Inflammatory macrophage treated with lipopolysaccharide for 1 hour (primary cell): ENCODE results near the gene MYRFL.
"Not testable (repeated sequence)": the region's sequence is repeated elsewhere in the genome, so short reads cannot be mapped to it uniquely, and the experiment has no call there.

ENCODE experiments used
- DNase-seq, 2 donors: peaks; one replicate each; pipeline ENCODE4 v3.0.0-alpha.2; 2020 to 2022

Gene MYRFL

DNA sequence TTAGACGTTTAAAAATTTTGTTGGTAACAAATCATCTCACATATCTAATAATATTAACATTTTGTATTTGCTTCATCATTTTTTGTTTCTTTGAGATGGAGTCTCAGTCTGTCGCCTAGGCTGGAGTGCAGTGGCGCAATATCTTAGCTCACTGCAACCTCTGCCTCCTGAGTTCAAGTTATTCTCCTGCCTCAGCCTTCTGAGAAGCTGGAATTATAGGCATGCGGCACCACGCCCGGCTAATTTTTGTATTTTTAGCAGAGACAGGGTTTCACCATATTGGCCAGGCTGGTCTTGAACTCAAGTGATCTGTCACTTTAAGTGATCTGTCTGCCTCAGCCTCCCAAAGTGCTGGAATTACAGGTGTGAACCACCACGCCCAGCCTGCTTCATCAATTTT, 169.1 kb downstream of the MYRFL start:
- not testable (repeated sequence) for DNase-seq

DNA sequence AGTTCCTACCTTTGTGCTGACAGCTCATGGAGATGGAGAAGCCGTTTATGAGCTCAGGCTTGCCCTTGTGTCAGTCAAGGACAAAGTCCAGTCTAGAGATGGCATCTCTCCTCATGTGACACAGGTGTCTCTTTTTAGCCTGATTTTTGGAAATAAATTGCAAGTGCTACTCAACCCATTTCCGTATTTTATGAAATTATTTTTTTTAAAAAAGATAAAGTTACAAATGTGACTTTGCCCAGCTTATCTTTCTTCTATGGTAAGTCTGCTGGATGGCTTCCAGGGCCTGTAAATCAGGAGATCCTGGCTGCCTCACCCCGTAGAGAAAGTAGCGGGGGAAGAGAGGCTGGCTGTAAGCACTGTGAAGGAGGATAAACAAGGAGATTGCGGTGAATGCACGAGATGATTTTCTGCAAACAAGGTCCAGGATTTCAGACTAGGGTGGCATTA, 169.7 kb downstream of the MYRFL start:
- no peak for DNase-seq

GRCh38 chr12:69996241-69996640, 171.2 kb downstream of the MYRFL start:
- no peak for DNase-seq

GRCh38 chr12:69996722-69997121, 171.7 kb downstream of the MYRFL start:
- DNase-seq, result no peak

DNA sequence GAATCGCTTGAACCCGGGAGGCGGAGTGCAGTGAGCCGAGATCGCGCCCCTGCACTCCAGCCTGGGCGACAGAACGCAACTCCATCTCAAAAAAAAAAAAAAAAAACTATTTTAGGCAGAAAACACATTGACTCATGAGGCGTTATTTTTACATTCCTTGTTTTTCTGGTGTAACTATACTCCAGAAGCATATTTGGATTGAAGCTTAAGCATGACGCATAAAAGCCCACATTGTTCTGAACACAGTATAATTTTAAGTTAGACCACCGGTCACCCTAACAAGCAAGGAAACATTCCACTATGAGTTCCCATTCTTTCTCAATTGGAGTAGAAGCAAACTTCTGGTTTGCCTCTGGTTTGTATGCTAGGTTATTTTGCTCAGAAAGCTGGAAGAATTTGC, 173.0 kb downstream of the MYRFL start:
- no peak for DNase-seq

DNA sequence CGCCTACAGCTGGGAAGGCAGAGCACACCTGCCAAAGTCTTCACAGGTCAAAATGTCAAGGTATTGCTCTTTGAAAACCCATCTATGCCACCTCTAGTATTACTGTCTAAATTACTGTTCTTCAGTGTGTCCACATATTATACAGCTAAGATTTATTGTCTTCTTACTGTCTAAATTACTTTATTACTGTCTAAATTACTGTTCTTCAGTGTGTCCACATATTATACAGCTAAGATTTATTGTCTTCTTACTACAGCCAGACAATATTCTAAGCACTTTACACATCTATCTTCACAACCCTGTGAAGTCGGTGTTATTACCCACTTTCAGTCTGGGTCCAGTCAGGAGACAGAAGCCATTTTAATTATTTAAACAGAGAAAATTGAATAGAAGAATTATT, 173.9 kb downstream of the MYRFL start:
- DNase-seq, result no peak

DNA sequence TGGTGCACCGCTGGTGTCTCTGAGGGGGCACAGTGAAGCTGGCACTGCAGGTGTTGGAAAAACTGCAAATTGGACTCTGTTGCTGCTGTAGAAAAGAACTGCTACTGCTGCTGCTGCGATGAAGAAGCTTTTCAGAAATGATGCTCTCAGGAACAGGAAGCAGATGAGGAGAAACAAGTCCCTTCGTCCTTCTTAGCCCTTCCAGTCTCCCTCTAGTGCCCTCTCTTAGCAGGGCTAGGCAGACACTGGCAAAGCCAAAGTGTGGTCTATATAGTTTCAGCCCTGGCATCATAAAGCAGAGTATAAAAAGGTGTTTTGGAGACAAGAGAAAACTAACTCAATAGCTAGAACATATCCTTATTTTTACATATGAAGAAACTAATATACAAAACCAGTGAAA, 174.5 kb downstream of the MYRFL start:
- no peak for DNase-seq

GRCh38 chr12:70002097-70002911, 177.3 kb downstream of the MYRFL start:
- DNase-seq, result no peak

DNA sequence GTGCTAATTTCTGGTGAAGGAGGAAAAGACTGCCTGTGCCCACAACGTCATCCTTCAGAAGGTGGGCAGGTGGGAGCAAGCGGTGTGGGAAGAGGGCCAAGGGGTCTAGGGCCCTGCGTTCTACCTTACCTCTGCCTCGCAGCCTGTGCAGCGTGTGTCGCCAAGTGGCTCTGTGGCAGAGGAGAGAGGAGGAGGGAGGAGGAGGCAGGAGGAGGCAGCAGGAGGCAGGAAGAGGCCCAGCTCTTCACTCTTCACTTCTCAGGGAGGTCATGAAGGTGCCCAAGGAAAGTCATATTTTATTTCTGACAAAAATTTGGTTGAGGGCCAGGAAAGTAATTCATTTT, 177.9 kb downstream of the MYRFL start:
- DNase-seq, result no peak

DNA sequence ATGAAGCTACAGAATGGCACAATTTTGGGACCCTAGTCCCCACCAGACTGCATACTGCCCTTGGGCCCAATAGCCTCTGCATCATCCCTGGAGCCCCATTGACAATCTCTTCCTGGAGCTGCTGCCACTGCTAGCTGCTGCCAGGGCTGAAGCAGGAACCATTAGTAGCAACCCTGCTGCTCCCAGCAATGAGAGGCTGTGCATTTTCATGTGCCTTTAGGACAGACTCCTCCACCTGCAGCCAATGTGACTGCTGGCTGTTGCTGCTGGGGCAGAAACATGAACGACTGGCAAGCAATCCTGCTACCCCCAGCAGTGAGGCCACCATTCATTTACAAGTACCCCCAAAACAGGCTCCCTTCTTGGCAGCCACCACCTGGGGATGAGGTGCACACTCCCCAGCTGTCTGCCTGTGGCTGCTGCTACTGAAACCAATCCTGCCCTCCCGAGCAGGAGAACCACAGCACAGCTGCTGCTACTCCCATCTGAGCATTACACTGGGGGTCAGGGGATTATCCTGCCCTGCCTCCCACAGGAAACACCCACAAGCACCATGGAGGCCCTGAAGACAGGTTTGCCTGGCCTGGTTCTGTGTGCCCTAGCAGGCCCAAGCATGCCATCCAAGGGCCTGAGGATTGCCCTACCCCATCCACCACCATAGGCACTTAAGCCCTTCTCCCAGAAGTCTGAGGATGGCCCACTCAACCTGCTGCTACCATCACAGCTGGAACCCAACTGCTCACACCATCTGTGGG, 181.0 kb downstream of the MYRFL start:
- no peak for DNase-seq

- DNase-seq, result no peak
These were observed 181.6 kb downstream of the MYRFL start for GRCh38 chr12:70006619-70006973.

DNA sequence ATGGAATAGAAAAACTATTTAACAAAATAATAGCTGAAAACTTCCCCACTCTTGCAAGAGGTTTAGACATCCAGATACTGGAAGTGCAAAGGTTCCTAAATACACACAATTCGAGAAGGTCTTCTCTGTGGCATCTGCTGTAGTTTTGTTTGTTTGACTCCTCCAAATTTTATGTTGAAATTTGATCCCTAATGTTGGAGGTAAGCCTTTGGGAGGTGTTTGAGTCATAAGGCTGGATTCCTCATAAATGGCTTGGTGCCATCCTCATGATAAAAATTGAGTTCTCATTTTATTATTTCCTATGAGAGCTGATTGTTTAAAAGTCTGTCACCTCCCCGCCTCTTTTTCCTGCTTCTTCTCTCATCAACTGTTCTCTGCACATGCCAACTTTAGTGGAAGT, 182.7 kb downstream of the MYRFL start:
- no peak for DNase-seq
